SK-N-SH treated with all-trans-retinoic acid at 6 μM for 48 hours (cell line): ENCODE results near the gene ZFAND3.

Experiments
- ATAC-seq: fragments of 200-7000 bp; cut with Tn5 transposase; 3 replicates; pipeline ENCODE4 v1.9.1; 2020; ENCODE audit warnings: mild to moderate bottlenecking, moderate library complexity
- ARNTL ChIP-seq: fragments of 450-650 bp; formaldehyde crosslinking; IDR thresholded peaks from 2 replicates; pipeline ENCODE4 v1.5.0; 2020; ENCODE audit warnings: low read depth, mild to moderate bottlenecking, moderate library complexity, borderline replicate concordance
- BACH2 ChIP-seq: fragments of 250-450 bp; sonication (Bioruptor Pico); IDR thresholded peaks from 2 replicates; pipeline ENCODE4 v1.9.0; 2021; ENCODE audit warnings: mild to moderate bottlenecking, borderline replicate concordance
- CSDC2 ChIP-seq: fragments of 250-450 bp; sonication (Bioruptor Pico); IDR thresholded peaks from 2 replicates; pipeline ENCODE4 v1.5.0; 2020; ENCODE audit warnings: mild to moderate bottlenecking, moderate library complexity
- ESRRG ChIP-seq: fragments of 250-450 bp; sonication (Bioruptor Pico); IDR thresholded peaks from 2 replicates; pipeline ENCODE4 v1.6.1; 2021; ENCODE audit warnings: mild to moderate bottlenecking
- GLIS3 ChIP-seq: fragments of 250-450 bp; sonication (Bioruptor Pico); IDR thresholded peaks from 2 replicates; pipeline ENCODE4 v1.5.0; 2020; ENCODE audit warnings: mild to moderate bottlenecking, moderate library complexity
- ISL1 ChIP-seq: fragments of 250-450 bp; sonication (Bioruptor Pico); IDR thresholded peaks from 2 replicates; pipeline ENCODE4 v2.1.2; 2022; ENCODE audit warnings: mild to moderate bottlenecking, moderate library complexity
- OSR1 ChIP-seq: fragments of 250-450 bp; sonication (Bioruptor Pico); IDR thresholded peaks from 2 replicates; pipeline ENCODE4 v1.8.0; 2022; ENCODE audit warnings: moderate library complexity, mild to moderate bottlenecking, inconsistent platforms
- RARB ChIP-seq: fragments of 250-450 bp; sonication (Bioruptor Pico); IDR thresholded peaks from 2 replicates; pipeline ENCODE4 v1.8.0; 2021; ENCODE audit warnings: mild to moderate bottlenecking, moderate library complexity
- SNAI2 ChIP-seq: fragments of 250-450 bp; sonication (Bioruptor Pico); IDR thresholded peaks from 2 replicates; pipeline ENCODE4 v1.5.0; 2020; ENCODE audit warnings: mild to moderate bottlenecking, moderate library complexity
- TOX ChIP-seq: fragments of 250-450 bp; sonication (Bioruptor Pico); IDR thresholded peaks from 2 replicates; pipeline ENCODE4 v1.8.0; 2021; ENCODE audit warnings: mild to moderate bottlenecking, moderate library complexity, borderline replicate concordance
- ZC3H10 ChIP-seq: fragments of 250-450 bp; sonication (Bioruptor Pico); IDR thresholded peaks from 2 replicates; pipeline ENCODE4 v1.5.1; 2021; ENCODE audit warnings: mild to moderate bottlenecking, moderate library complexity
- ZFP3 ChIP-seq: fragments of 250-450 bp; sonication (Bioruptor Pico); IDR thresholded peaks from 2 replicates; pipeline ENCODE4 v1.5.0; 2020; ENCODE audit warnings: mild to moderate bottlenecking, moderate library complexity
- ZFP30 ChIP-seq: fragments of 450-650 bp; formaldehyde crosslinking; IDR thresholded peaks from 2 replicates; pipeline ENCODE4 v1.5.0; 2022; ENCODE audit warnings: mild to moderate bottlenecking, moderate library complexity
- ZNF565 ChIP-seq: fragments of 450-650 bp; formaldehyde crosslinking; conservative IDR thresholded peaks from 2 replicates; pipeline ENCODE4 v1.5.0; 2020; ENCODE audit warnings: low read depth, mild to moderate bottlenecking, moderate library complexity
- ZNF70 ChIP-seq: fragments of 450-650 bp; formaldehyde crosslinking; IDR thresholded peaks from 2 replicates; pipeline ENCODE4 v1.5.0; 2020; ENCODE audit warnings: mild to moderate bottlenecking, moderate library complexity
- ZNF8 ChIP-seq: fragments of 450-650 bp; formaldehyde crosslinking; IDR thresholded peaks from 2 replicates; pipeline ENCODE4 v1.5.0; 2020; ENCODE audit warnings: mild to moderate bottlenecking, moderate library complexity
- TF ChIP-seq, protein P1 (sequence below): fragments of 250-450 bp; sonication (Bioruptor Pico); IDR thresholded peaks from 2 replicates; pipeline ENCODE4 v1.8.0; 2021; ENCODE audit warnings: low read depth, mild to moderate bottlenecking, moderate library complexity, borderline replicate concordance
- TF ChIP-seq, protein P2 (sequence below): fragments of 250-450 bp; sonication (Bioruptor Pico); IDR thresholded peaks from 2 replicates; pipeline ENCODE4 v1.8.0; 2020; ENCODE audit warnings: mild to moderate bottlenecking, moderate library complexity, borderline replicate concordance
- TF ChIP-seq, protein P3 (sequence below): fragments of 250-450 bp; sonication (Bioruptor Pico); IDR thresholded peaks from 2 replicates; pipeline ENCODE4 v1.5.1; 2021; ENCODE audit warnings: mild to moderate bottlenecking, moderate library complexity
- TF ChIP-seq, protein P4 (sequence below): fragments of 250-450 bp; sonication (Bioruptor Pico); IDR thresholded peaks from 2 replicates; pipeline ENCODE4 v1.5.0; 2020; ENCODE audit warnings: mild to moderate bottlenecking, moderate library complexity
- TF ChIP-seq, protein P5 (sequence below): fragments of 250-450 bp; sonication (Bioruptor Pico); IDR thresholded peaks from 2 replicates; pipeline ENCODE4 v1.5.1; 2020; ENCODE audit warnings: low read depth, mild to moderate bottlenecking, moderate library complexity

Gene ZFAND3

DNA sequence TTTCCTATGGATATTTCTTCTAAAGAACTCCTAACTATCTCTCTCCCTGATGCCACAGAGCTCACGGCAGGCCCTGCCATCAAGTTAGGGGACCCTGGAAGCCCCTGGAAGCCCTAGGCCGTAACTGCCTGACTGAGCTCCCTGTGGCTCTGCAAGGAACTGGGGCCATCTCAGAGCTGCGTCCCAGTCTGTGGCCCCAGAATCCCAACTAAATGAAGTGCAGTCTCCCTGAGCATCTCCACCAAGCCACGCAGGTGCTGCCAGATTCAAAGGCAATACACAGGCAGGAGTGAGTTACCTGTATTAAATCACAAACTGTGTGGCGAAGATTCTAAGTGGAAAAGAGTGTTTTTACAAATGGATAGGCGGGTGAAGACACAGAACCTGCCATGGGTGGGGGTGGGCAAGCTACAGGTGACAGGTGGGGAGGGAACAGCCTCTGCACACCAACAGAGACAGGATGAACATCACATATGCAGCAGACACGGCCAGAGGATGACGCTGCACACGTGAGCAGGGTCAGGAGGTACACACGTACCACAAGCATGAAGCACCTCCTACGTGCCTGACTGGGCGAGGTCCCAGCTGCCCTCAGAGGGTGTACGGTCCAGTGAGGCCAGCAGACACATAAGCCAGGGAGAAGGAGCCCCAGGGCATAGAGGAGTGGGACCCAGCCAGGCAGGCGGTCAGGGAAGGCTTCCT is 358.5 kb downstream of the ZFAND3 start:
- no peak for ATAC-seq
- TF ChIP-seq CSDC2 (CRISPR knock-in tag) (no peak), ZFP3 (CRISPR knock-in tag) (no peak), ARNTL (no peak), ZFP30 (CRISPR knock-in tag) (no peak), BACH2 (CRISPR knock-in tag) (no peak), ZNF565 (CRISPR knock-in tag) (no peak), TOX (no peak)
- TF ChIP-seq, protein P1, sequence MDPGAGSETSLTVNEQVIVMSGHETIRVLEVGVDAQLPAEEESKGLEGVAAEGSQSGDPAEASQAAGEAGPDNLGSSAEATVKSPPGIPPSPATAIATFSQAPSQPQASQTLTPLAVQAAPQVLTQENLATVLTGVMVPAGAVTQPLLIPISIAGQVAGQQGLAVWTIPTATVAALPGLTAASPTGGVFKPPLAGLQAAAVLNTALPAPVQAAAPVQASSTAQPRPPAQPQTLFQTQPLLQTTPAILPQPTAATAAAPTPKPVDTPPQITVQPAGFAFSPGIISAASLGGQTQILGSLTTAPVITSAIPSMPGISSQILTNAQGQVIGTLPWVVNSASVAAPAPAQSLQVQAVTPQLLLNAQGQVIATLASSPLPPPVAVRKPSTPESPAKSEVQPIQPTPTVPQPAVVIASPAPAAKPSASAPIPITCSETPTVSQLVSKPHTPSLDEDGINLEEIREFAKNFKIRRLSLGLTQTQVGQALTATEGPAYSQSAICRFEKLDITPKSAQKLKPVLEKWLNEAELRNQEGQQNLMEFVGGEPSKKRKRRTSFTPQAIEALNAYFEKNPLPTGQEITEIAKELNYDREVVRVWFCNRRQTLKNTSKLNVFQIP (CRISPR knock-in tag), result no peak

DNA sequence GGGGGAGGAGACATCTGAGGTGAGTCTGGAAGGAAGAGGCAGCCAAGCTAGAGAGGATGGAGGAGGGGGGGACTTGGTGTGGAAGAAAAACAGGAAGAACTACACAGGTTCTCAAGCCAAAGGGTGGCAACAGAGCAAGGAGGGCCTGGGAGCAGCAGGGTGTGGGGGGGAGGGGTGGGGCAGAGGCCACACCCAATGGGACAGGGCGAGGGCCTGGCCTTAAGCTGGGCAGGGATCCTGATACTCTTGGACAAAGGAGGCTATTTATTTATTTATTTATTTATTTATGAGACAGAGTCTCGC is 359.0 kb downstream of the ZFAND3 start:
- TF ChIP-seq SNAI2 (CRISPR knock-in tag) (no peak), ESRRG (CRISPR knock-in tag) (no peak), ZC3H10 (CRISPR knock-in tag) (no peak), GLIS3 (CRISPR knock-in tag) (no peak), ZNF70 (CRISPR knock-in tag) (no peak), TOX (no peak), ZFP3 (CRISPR knock-in tag) (no peak), ISL1 (CRISPR knock-in tag) (no peak), ZNF8 (no peak), OSR1 (no peak), ZNF565 (CRISPR knock-in tag) (no peak), ZFP30 (CRISPR knock-in tag) (no peak), ARNTL (no peak), BACH2 (CRISPR knock-in tag) (no peak), RARB (no peak)
- TF ChIP-seq, protein P2, sequence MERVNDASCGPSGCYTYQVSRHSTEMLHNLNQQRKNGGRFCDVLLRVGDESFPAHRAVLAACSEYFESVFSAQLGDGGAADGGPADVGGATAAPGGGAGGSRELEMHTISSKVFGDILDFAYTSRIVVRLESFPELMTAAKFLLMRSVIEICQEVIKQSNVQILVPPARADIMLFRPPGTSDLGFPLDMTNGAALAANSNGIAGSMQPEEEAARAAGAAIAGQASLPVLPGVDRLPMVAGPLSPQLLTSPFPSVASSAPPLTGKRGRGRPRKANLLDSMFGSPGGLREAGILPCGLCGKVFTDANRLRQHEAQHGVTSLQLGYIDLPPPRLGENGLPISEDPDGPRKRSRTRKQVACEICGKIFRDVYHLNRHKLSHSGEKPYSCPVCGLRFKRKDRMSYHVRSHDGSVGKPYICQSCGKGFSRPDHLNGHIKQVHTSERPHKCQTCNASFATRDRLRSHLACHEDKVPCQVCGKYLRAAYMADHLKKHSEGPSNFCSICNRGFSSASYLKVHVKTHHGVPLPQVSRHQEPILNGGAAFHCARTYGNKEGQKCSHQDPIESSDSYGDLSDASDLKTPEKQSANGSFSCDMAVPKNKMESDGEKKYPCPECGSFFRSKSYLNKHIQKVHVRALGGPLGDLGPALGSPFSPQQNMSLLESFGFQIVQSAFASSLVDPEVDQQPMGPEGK (CRISPR knock-in tag), result no peak
- TF ChIP-seq, protein P1 (CRISPR knock-in tag), result no peak
- TF ChIP-seq, protein P3, sequence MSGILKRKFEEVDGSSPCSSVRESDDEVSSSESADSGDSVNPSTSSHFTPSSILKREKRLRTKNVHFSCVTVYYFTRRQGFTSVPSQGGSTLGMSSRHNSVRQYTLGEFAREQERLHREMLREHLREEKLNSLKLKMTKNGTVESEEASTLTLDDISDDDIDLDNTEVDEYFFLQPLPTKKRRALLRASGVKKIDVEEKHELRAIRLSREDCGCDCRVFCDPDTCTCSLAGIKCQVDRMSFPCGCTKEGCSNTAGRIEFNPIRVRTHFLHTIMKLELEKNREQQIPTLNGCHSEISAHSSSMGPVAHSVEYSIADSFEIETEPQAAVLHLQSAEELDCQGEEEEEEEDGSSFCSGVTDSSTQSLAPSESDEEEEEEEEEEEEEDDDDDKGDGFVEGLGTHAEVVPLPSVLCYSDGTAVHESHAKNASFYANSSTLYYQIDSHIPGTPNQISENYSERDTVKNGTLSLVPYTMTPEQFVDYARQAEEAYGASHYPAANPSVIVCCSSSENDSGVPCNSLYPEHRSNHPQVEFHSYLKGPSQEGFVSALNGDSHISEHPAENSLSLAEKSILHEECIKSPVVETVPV (CRISPR knock-in tag), result no peak
- TF ChIP-seq, protein P4, sequence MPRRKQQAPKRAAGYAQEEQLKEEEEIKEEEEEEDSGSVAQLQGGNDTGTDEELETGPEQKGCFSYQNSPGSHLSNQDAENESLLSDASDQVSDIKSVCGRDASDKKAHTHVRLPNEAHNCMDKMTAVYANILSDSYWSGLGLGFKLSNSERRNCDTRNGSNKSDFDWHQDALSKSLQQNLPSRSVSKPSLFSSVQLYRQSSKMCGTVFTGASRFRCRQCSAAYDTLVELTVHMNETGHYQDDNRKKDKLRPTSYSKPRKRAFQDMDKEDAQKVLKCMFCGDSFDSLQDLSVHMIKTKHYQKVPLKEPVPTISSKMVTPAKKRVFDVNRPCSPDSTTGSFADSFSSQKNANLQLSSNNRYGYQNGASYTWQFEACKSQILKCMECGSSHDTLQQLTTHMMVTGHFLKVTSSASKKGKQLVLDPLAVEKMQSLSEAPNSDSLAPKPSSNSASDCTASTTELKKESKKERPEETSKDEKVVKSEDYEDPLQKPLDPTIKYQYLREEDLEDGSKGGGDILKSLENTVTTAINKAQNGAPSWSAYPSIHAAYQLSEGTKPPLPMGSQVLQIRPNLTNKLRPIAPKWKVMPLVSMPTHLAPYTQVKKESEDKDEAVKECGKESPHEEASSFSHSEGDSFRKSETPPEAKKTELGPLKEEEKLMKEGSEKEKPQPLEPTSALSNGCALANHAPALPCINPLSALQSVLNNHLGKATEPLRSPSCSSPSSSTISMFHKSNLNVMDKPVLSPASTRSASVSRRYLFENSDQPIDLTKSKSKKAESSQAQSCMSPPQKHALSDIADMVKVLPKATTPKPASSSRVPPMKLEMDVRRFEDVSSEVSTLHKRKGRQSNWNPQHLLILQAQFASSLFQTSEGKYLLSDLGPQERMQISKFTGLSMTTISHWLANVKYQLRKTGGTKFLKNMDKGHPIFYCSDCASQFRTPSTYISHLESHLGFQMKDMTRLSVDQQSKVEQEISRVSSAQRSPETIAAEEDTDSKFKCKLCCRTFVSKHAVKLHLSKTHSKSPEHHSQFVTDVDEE (CRISPR knock-in tag), result no peak
- TF ChIP-seq, protein P5, sequence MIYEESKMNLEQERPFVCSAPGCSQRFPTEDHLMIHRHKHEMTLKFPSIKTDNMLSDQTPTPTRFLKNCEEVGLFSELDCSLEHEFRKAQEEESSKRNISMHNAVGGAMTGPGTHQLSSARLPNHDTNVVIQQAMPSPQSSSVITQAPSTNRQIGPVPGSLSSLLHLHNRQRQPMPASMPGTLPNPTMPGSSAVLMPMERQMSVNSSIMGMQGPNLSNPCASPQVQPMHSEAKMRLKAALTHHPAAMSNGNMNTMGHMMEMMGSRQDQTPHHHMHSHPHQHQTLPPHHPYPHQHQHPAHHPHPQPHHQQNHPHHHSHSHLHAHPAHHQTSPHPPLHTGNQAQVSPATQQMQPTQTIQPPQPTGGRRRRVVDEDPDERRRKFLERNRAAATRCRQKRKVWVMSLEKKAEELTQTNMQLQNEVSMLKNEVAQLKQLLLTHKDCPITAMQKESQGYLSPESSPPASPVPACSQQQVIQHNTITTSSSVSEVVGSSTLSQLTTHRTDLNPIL (CRISPR knock-in tag), result no peak
- no peak for ATAC-seq
